GM12801 (cell line): ENCODE measurements around the gene DOCK1.

ENCODE experiments used
- TF ChIP-seq, protein P1 (sequence below): IDR thresholded peaks from one replicate; pipeline ENCODE4 v1.5.1; 2011; ENCODE audit warnings: control low read depth; ENCODE audit not compliant: insufficient read length; ENCODE audit errors: extremely low read depth

DOCK1 gene

DNA sequence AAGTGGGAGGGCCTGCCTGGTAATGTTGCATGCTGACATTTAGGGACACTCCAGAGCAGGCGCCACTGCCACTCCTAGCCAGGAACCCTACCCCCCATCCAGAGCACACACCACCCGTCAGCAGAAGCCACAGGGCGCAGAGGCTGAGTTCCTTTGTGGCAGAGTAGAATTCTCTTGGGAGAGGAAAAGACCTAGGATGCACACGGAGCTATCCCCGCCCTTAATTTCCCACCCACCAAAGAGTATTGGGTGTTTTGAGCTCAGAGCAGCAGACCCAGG, 291.9 kb downstream of the DOCK1 start:
- TF ChIP-seq, protein P1, sequence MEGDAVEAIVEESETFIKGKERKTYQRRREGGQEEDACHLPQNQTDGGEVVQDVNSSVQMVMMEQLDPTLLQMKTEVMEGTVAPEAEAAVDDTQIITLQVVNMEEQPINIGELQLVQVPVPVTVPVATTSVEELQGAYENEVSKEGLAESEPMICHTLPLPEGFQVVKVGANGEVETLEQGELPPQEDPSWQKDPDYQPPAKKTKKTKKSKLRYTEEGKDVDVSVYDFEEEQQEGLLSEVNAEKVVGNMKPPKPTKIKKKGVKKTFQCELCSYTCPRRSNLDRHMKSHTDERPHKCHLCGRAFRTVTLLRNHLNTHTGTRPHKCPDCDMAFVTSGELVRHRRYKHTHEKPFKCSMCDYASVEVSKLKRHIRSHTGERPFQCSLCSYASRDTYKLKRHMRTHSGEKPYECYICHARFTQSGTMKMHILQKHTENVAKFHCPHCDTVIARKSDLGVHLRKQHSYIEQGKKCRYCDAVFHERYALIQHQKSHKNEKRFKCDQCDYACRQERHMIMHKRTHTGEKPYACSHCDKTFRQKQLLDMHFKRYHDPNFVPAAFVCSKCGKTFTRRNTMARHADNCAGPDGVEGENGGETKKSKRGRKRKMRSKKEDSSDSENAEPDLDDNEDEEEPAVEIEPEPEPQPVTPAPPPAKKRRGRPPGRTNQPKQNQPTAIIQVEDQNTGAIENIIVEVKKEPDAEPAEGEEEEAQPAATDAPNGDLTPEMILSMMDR: no peak

DNA sequence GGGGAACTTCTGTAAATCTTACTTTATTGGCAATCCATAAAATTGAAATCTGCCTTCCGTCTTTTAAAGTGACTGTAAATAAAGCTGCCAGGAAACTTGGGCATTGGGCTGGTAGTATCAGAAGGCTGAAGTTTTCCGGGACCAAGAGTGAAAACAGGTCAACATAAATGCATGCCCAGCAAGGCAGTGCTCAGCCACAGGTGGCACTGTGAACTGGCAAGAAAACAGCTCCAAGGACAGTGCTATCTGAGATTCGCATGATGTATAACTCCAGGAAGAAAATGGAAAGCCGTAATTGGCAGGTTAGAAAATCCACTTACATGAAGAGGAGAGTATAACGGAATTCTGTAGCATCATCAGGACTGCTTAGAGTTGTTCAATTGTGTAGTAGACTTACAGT, 293.1 kb downstream of the DOCK1 start:
- TF ChIP-seq, protein P1: no peak

DNA sequence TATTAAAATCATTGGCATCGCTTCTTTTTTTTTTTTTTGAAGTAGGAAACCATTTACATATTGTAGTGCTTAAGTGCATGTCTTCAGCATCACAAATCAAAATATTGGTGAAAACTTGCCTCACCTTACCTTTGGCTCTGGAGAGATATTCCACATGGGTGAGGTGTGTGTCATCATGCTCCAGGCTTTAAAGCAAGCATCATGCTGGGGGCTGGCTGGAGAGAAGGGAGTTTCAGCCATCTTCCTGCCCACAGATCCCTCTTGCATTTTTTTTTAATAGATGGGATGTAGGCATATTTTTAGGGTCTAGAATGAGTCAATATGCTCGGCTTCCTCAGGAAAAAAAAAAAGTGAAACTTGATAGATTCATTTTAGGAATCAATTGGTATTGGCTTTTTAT, 293.5 kb downstream of the DOCK1 start:
- TF ChIP-seq, protein P1: no peak

DNA sequence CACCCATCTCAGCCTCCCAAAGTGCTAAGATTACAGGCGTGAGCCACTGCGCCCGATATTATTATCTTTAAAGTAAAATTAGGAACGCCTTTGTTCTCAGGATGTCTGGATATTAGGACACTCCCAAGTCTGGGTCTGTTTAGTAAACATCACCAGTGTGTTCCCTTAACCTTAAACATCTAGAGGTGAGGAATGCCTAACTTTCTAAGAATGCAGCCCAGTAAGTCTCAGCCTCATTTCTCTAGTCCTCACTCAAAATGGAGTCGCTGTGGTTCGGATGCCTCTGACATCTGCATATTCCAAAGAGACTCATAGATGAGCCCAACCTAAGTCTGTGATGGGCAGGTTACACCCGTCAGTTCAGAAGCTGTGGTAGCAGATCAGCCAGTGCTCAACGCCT, 295.4 kb downstream of the DOCK1 start:
- TF ChIP-seq, protein P1: no peak

- TF ChIP-seq, protein P1: no peak
These were observed 297.8 kb downstream of the DOCK1 start for GRCh38 chr10:127203067-127203466.

DNA sequence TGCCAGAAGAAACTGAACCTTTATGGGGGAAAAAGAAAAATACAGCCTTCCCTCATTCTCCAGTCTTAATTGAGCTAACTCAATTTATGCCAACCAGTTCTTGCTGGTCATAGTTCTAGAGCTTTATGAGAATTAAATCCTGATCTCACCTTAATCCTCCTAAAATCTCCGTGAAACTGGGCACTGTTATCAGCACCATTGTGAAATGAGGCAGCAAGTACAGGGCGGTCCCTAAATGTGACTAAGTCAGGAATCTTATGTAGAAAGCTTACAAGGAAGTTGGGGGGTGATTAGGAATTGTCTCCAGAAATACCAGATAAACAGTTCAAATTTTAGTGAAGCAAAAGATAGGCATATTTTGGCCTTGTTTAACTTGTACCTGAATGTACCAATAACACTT, 301.9 kb downstream of the DOCK1 start:
- TF ChIP-seq, protein P1: no peak

- TF ChIP-seq, protein P1: no peak
These were observed 305.8 kb downstream of the DOCK1 start for GRCh38 chr10:127210936-127211466.

GRCh38 chr10:127215866-127216265, 310.6 kb downstream of the DOCK1 start:
- TF ChIP-seq, protein P1: no peak
